IPS-18c (cell line): Measurements from ENCODE around the gene GLIS1.

Experiments
- H3K4me3 ChIP-seq: 2 replicates; pipeline ENCODE4 v1.7.0; 2013; ENCODE audit warnings: low read depth, mild to moderate bottlenecking, low read length, moderate library complexity; ENCODE audit not compliant: insufficient read depth
- H3K9me3 ChIP-seq: one replicate; pipeline ENCODE4 v1.6.1; 2013; ENCODE audit warnings: mild to moderate bottlenecking, low read length, moderate library complexity; ENCODE audit not compliant: control insufficient read depth, insufficient read depth

The GLIS1 gene

GRCh38 chr1:53580739-53581475, 158.1 kb downstream of the GLIS1 start:
- no peak overlapping the region for H3K4me3 ChIP-seq
- no peaks in the 10 kb centered on the region for H3K9me3 ChIP-seq

GRCh38 chr1:53580009-53580400, 159.0 kb downstream of the GLIS1 start:
- no peaks in the 10 kb centered on the region for H3K9me3 ChIP-seq

GRCh38 chr1:53579221-53580008, 159.5 kb downstream of the GLIS1 start:
- Histone ChIP-seq H3K9me3 (no peaks in the 10 kb centered on the region), H3K4me3 (no peak overlapping the region)

More at GRCh38 chr1:53580009-53580400, 159.0 kb downstream of the GLIS1 start:
- no peak overlapping the region for H3K4me3 ChIP-seq

GRCh38 chr1:53578358-53578757, 160.6 kb downstream of the GLIS1 start:
- no peak overlapping the region for H3K4me3 ChIP-seq
- no peaks in the 10 kb centered on the region for H3K9me3 ChIP-seq

- no peak overlapping the region for H3K4me3 ChIP-seq
- no peaks in the 10 kb centered on the region for H3K9me3 ChIP-seq
These were observed 161.2 kb downstream of the GLIS1 start for GRCh38 chr1:53577761-53578100.

- H3K9me3 ChIP-seq, result no peaks in the 10 kb centered on the region
These were observed 161.9 kb downstream of the GLIS1 start for GRCh38 chr1:53576866-53577760.

GRCh38 chr1:53576381-53576801, 162.6 kb downstream of the GLIS1 start:
- Histone ChIP-seq H3K4me3 (no peak overlapping the region), H3K9me3 (no peaks in the 10 kb centered on the region)

More at GRCh38 chr1:53576866-53577760, 161.9 kb downstream of the GLIS1 start:
- no peak overlapping the region for H3K4me3 ChIP-seq

GRCh38 chr1:53575955-53576320, 163.0 kb downstream of the GLIS1 start:
- no peak overlapping the region for H3K4me3 ChIP-seq

GRCh38 chr1:53575141-53575954, 163.6 kb downstream of the GLIS1 start:
- no peaks in the 10 kb centered on the region for H3K9me3 ChIP-seq
- H3K4me3 ChIP-seq, result no peak overlapping the region

More at GRCh38 chr1:53575955-53576320, 163.0 kb downstream of the GLIS1 start:
- no peaks in the 10 kb centered on the region for H3K9me3 ChIP-seq

- Histone ChIP-seq H3K4me3 (no peak overlapping the region), H3K9me3 (no peaks in the 10 kb centered on the region)
These were observed 164.3 kb downstream of the GLIS1 start for GRCh38 chr1:53574621-53575020.

GRCh38 chr1:53573931-53574330, 165.0 kb downstream of the GLIS1 start:
- H3K9me3 ChIP-seq, result no peaks in the 10 kb centered on the region
- H3K4me3 ChIP-seq, result no peak overlapping the region

- H3K4me3 ChIP-seq, result no peak overlapping the region
These were observed 165.4 kb downstream of the GLIS1 start for GRCh38 chr1:53573522-53573921.

GRCh38 chr1:53572815-53573173, 166.2 kb downstream of the GLIS1 start:
- peaks cover 2% of the 10 kb centered on the region for H3K9me3 ChIP-seq

More at GRCh38 chr1:53573522-53573921, 165.4 kb downstream of the GLIS1 start:
- H3K9me3 ChIP-seq, result no peaks in the 10 kb centered on the region

GRCh38 chr1:53572065-53572814, 166.7 kb downstream of the GLIS1 start:
- peaks cover 4% of the 10 kb centered on the region for H3K9me3 ChIP-seq

More at GRCh38 chr1:53572815-53573173, 166.2 kb downstream of the GLIS1 start:
- no peak overlapping the region for H3K4me3 ChIP-seq

GRCh38 chr1:53568540-53568939, 170.4 kb downstream of the GLIS1 start:
- H3K9me3 ChIP-seq, result peaks cover 4% of the 10 kb centered on the region
- no peak overlapping the region for H3K4me3 ChIP-seq

More at GRCh38 chr1:53572065-53572814, 166.7 kb downstream of the GLIS1 start:
- H3K4me3 ChIP-seq, result no peak overlapping the region; the same call in 1 of the 2 replicates

- Histone ChIP-seq H3K4me3 (peak overlapping the region; percentile 0; the same call in 1 of the 2 replicates), H3K9me3 (peaks cover 4% of the 10 kb centered on the region)
These were observed 171.1 kb downstream of the GLIS1 start for GRCh38 chr1:53567851-53568250.
